Embryonic facial prominence (tissue), 1 donor: Measurements from ENCODE around the gene ADAMTS12.
"Not testable (repeated sequence)": the region's sequence is repeated elsewhere in the genome, so short reads cannot be mapped to it uniquely, and the experiment has no call there.

ENCODE experiments used
- DNase-seq: peaks from one replicate; pipeline ENCODE4 v3.0.0-alpha.2; 2016; ENCODE audit errors: extremely low spot score

The ADAMTS12 gene

GRCh38 chr5:33530183-33531036 is 361.4 kb downstream of the ADAMTS12 start:
- DNase-seq: no peak

DNA sequence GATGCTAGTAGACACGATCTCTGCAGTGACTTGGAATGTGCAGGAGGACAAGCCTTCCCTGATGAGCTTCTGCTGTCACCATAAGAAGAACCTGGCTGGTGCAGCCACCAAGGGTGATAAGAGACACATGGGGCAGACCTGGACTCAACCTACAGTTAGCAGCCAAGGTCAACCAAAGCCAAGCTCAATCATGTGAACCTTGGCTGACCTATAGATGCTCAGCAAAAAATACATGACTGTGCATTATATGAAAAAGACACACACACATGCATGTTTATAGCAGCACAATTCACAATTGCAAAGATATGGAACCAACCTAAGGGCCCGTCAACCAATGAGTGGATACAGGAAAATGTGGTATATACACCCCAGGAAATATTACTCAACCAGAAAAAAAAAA is 364.1 kb downstream of the ADAMTS12 start:
- DNase-seq: no peak

DNA sequence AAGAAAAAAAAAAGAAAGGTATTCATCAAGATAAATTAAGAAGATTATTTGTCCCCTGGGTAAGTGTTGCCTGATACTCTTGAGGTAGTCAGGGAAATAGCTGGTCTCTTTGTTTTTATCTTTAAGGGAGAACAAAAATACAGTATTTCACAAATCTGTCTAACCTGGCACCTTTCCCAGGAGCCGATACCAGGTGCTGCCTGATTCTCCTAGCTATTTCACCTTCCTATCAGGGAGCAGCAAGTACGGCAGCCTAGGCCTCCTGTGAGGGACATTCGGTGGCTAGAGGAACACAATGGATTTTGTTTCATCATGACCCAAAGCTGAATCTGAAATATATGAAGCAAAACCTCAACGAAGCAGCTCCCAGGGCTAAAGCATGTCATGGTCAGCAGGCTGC is 365.0 kb downstream of the ADAMTS12 start:
- no peak for DNase-seq

DNA sequence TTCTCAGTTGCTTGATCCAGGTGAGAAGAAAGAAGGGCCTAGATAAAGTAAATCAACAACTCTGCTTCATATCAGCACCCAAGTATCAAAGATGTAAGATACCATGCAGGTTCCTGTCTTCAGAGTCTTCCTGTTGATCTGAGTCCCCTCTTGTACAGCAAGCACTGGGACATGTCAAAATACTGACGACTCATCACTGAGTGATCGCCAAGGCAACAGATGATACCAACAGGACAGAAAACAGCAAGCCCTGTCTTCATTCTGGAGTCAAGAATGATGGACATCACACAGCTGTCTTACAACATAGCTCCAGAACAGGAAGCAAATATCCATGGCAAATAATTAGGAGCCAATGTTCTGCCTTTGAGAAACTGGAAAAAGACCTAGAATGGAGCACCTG is 367.3 kb downstream of the ADAMTS12 start:
- DNase-seq: no peak

DNA sequence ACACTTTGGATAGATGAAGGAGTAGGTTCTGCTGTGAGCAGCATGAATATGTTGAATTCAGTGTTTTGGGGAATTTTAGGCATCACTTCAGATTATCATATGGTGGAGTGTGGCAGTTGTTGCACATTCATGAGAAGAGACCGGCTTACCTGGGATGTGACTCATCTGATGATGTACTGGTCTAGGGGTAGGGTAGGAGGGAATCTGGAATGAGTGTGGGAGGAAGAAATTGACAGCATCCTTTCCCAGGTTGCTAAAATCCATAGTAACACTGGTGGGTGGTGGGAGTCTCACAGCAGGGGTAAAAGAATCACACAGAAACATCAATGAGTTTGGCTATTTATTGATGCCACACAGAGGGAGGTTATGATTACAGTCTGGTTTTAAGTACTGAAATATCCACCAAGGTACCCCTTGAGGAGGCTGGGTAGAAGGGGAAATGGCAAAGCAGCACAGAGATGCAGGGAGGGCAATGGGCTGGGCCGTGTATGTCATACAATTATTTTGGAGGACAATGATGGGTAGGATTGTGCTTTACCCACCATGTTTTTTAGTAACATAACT is 368.5 kb downstream of the ADAMTS12 start:
- no peak for DNase-seq

DNA sequence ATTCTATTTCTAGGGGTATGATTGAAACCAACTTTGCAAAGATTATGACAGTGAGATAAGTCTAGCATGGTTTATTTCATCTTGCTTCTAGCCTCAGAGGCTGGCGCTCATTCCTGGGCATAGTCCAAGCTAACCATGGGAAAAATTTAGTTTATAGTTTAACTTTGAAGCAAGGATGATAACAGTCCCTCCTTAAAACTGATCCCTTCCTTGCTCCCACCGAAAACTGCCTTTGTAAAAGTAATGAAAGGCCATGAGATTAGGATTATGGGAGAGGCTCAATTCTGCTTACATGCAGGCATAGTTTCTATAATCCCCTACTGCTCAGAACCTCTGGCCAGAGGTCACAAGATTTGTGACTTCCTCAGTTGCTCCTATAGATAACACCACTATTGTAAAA is 375.4 kb downstream of the ADAMTS12 start:
- no peak for DNase-seq

GRCh38 chr5:33515366-33515765 is 376.4 kb downstream of the ADAMTS12 start:
- DNase-seq: not testable (repeated sequence)

GRCh38 chr5:33513462-33514185 is 378.2 kb downstream of the ADAMTS12 start:
- DNase-seq: no peak

GRCh38 chr5:33509036-33509435 is 382.8 kb downstream of the ADAMTS12 start:
- DNase-seq: no peak

DNA sequence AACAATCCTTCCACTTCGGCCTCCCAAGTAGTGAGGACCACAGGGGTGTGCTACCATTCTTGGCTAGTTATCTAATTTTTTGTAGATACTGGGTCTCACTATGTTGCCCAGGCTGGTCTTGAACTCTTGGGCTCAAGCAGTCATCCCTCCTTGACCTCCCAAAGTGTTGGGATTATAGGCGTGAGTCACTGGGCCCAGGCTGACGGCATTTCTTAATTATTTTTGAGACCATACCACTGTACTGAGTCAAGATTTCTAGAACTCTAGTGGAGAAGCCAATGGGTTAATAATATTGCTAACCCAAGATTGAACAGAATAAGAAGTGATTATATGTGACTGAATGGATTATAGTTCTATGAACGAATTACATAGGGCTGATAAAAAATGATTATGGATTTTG is 384.4 kb downstream of the ADAMTS12 start:
- DNase-seq: no peak

DNA sequence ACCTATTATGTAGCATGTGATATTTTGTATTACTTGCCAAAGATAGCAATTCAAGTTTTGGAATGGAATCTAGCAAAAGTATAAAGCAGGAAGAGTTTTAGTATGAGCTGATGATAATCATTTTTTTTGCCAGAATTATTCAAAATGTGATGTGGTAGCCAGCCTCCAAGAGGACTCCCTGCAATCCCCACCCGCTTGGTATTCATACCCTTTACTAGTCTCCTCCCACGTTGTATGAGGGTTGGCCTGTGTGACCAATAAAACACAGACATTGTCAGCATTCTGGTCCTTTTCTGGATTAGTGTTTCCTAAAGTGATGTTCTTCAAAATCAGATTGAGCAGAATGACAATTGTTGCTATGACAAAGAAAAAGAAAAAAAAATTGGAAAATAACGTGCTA is 387.2 kb downstream of the ADAMTS12 start:
- DNase-seq: no peak

DNA sequence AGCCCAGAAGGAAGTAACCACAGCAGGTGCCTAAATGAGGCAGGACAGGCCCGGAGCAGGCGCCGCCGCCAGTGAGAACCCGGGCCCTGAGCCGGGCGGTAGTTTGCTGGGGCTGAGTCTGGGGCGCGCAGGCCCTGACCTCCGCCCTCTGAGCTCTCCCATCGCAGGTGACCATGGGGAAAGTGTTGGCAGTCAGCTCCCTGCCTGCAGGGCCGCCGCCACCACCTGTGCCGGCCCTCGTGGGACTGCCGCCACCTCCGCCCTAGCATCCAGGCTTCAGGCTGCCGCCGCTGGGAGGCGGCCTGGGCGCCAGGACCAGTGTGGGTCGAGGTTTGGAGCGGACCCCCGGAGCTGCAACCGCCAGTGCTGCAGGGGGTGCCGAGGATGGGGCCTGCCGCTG is 389.9 kb downstream of the ADAMTS12 start:
- no peak for DNase-seq

- no peak for DNase-seq
Measured at GRCh38 chr5:33501260-33501659, 390.5 kb downstream of the ADAMTS12 start.

DNA sequence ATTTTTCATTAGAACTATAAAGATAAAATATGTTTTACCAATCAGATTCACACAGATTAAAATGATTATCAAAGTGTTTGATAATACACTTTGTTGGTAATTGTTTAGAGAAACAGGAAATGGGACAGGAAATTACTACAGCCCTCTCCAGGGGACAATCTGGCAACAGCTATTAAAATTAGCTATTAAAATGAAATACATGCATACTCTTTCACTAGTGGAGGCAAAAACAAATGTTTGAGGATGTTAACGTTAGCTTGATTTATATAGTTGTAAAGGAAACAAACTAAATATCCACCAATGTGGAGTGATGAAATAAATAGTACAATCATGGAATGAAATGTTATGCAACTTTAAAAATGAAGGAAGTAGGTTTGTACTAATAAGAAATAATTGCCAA is 397.3 kb downstream of the ADAMTS12 start:
- no peak for DNase-seq

DNA sequence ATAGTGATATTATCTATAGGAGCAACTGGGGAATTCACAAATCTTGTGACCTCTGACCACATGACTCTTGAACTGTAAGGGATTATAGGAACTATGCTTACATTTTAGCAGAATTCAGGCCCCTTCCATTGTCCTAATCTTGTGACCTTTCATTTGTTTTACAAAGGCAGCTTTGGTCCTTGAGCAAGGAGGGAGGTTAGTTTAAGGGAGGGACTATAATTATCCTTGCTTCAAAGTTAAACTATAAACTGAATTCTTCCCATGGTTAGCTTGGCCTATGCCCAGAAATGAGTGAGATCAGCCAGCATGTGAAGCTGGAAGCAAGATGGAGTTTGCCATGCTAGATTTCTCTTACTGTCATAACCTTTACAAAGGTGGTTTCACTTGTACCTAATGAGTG is 399.8 kb downstream of the ADAMTS12 start:
- no peak for DNase-seq

- DNase-seq: no peak
Measured at GRCh38 chr5:33490071-33490665, 401.6 kb downstream of the ADAMTS12 start.

- DNase-seq: no peak
Measured at GRCh38 chr5:33489481-33490067, 402.2 kb downstream of the ADAMTS12 start.

GRCh38 chr5:33488558-33489355 is 403.0 kb downstream of the ADAMTS12 start:
- DNase-seq: no peak

DNA sequence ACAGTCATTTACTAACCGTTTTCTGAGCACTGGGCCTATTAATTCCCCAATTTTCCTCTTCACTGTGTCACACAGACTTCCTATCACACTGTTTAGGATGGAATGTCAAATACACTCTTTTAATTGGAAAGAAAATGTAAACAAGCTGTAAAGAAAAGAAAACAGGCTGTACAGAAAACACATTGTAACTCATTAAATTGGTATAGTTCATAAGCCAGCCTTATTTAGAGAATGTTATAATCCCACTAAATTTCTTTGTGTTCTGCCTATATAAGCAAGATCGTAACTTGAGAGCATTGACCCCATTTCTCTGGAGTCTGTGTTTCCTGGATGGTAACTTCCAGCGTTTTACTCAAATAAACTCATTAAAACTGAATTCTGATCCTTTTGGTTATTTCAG is 404.6 kb downstream of the ADAMTS12 start:
- no peak for DNase-seq

DNA sequence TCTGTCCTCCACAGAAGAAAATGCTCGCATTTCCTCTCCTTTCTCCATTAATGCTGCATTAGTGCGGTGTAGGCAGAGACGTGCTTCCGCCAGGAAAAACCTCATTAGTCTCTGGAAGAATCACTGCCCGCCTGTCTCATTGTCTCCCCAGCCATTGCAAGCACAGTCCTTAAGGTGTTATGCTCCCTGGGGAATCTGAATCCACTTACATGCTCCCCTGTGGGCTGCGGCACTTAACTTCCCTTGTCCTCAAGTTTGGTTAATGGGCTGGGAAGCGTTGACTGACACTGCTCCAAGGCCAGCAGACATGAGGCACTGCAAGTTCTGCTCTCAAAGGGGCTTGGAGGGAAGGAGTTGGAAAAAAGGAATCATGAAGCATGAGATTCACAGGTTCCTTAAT is 409.5 kb downstream of the ADAMTS12 start:
- no peak for DNase-seq

- DNase-seq: no peak
Measured at GRCh38 chr5:33480876-33481275, 410.9 kb downstream of the ADAMTS12 start.
